H9 (cell line): Measurements from ENCODE around the gene IL32. TPM values are rescaled to one million over a fixed set of nuclear protein-coding genes. Genes with fewer than 3 reads are reported as not detected.

Source experiments
- DNase-seq: peaks from one replicate; pipeline ENCODE4 v3.0.0-alpha.2; 2017
- H2AFZ ChIP-seq: one replicate; pipeline ENCODE4 v1.6.1; 2013; ENCODE audit warnings: mild to moderate bottlenecking, low read length, control low read depth, moderate library complexity
- H2AK5ac ChIP-seq: 2 replicates; pipeline ENCODE4 v1.6.1; 2013; ENCODE audit warnings: low read length, control low read depth, mixed read lengths; ENCODE audit not compliant: insufficient read length
- H2BK120ac ChIP-seq: one replicate; pipeline ENCODE4 v1.6.1; 2013; ENCODE audit warnings: low read depth, mild to moderate bottlenecking, low read length, control low read depth, inconsistent platforms; ENCODE audit not compliant: poor library complexity, severe bottlenecking
- H2BK12ac ChIP-seq: 2 replicates; pipeline ENCODE4 v1.6.1; 2013; ENCODE audit warnings: low read length, control low read depth, mixed read lengths, low read depth; ENCODE audit not compliant: insufficient read length
- H2BK15ac ChIP-seq: 2 replicates; pipeline ENCODE4 v1.6.1; 2013; ENCODE audit warnings: low read depth, low read length, control low read depth
- H2BK20ac ChIP-seq: one replicate; pipeline ENCODE4 v1.6.1; 2013; ENCODE audit warnings: low read depth, mild to moderate bottlenecking, low read length, control low read depth, inconsistent platforms; ENCODE audit not compliant: poor library complexity, severe bottlenecking
- H2BK5ac ChIP-seq: 2 replicates; pipeline ENCODE4 v1.6.1; 2013; ENCODE audit warnings: low read length, control low read depth, mixed read lengths; ENCODE audit not compliant: insufficient read length
- H3K14ac ChIP-seq: 2 replicates; pipeline ENCODE4 v1.6.1; 2013; ENCODE audit warnings: low read length, control low read depth; ENCODE audit not compliant: insufficient read depth
- H3K18ac ChIP-seq: 2 replicates; pipeline ENCODE4 v1.6.1; 2013; ENCODE audit warnings: low read depth, mild to moderate bottlenecking, mixed read lengths, low read length, control low read depth; ENCODE audit not compliant: insufficient read length
- H3K23ac ChIP-seq: 2 replicates; pipeline ENCODE4 v1.6.1; 2013; ENCODE audit warnings: low read length, control low read depth, mixed read lengths, low read depth; ENCODE audit not compliant: insufficient read length
- H3K23me2 ChIP-seq: 2 replicates; pipeline ENCODE4 v1.6.1; 2013; ENCODE audit warnings: low read depth, mild to moderate bottlenecking, mixed read lengths, low read length, control low read depth; ENCODE audit not compliant: insufficient read length, poor library complexity, severe bottlenecking
- H3K27ac ChIP-seq: 2 replicates; pipeline ENCODE4 v1.5.1; 2013; ENCODE audit warnings: low read length, control low read depth, mixed read lengths, low read depth; ENCODE audit not compliant: insufficient read length
- H3K27me3 ChIP-seq: 2 replicates; pipeline ENCODE4 v1.6.1; 2013; ENCODE audit warnings: low read length, control low read depth, inconsistent platforms; ENCODE audit not compliant: insufficient read depth
- H3K4ac ChIP-seq: 2 replicates; pipeline ENCODE4 v1.6.1; 2013; ENCODE audit warnings: low read depth, mild to moderate bottlenecking, control low read depth, inconsistent platforms, low read length, moderate library complexity
- H3K4me1 ChIP-seq: 2 replicates; pipeline ENCODE4 v1.6.1; 2013; ENCODE audit warnings: low read length, control low read depth, inconsistent platforms; ENCODE audit not compliant: insufficient read depth
- H3K4me2 ChIP-seq: 2 replicates; pipeline ENCODE4 v1.6.1; 2013; ENCODE audit warnings: low read length, control low read depth, mixed read lengths; ENCODE audit not compliant: insufficient read length, insufficient read depth
- H3K56ac ChIP-seq: 2 replicates; pipeline ENCODE4 v1.6.1; 2013; ENCODE audit warnings: low read depth, mild to moderate bottlenecking, mixed read lengths, low read length, control low read depth; ENCODE audit not compliant: insufficient read length
- H3K79me1 ChIP-seq: 2 replicates; pipeline ENCODE4 v1.6.1; 2013; ENCODE audit warnings: low read depth, mild to moderate bottlenecking, moderate library complexity, low read length, control low read depth, inconsistent platforms; ENCODE audit not compliant: insufficient read depth, poor library complexity, severe bottlenecking
- H3K79me2 ChIP-seq: 2 replicates; pipeline ENCODE4 v1.6.1; 2013; ENCODE audit warnings: low read length, control low read depth, inconsistent platforms; ENCODE audit not compliant: insufficient read depth
- H3K9ac ChIP-seq: 2 replicates; pipeline ENCODE4 v1.6.1; 2013; ENCODE audit warnings: low read length, control low read depth, mixed read lengths; ENCODE audit not compliant: insufficient read length; ENCODE audit errors: extremely low read depth
- H3K9me3 ChIP-seq: one replicate; pipeline ENCODE4 v1.6.1; 2013; ENCODE audit warnings: low read depth, low read length, inconsistent platforms; ENCODE audit not compliant: control insufficient read depth
- H3T11ph ChIP-seq: one replicate; pipeline ENCODE4 v1.6.1; 2013; ENCODE audit warnings: mild to moderate bottlenecking, low read length, control low read depth, inconsistent platforms
- H4K20me1 ChIP-seq: one replicate; pipeline ENCODE4 v1.6.1; 2013; ENCODE audit not compliant: control insufficient read depth, insufficient read length, insufficient read depth
- H4K5ac ChIP-seq: 2 replicates; pipeline ENCODE4 v1.6.1; 2013; ENCODE audit warnings: low read depth, mild to moderate bottlenecking, mixed read lengths, low read length, control low read depth; ENCODE audit not compliant: insufficient read length
- H4K8ac ChIP-seq: replicated peaks from 2 replicates; pipeline ENCODE4 v1.6.1; 2013; ENCODE audit warnings: low read length, control low read depth, mixed read lengths, low read depth; ENCODE audit not compliant: insufficient read length
- H4K91ac ChIP-seq: 2 replicates; pipeline ENCODE4 v1.6.1; 2013; ENCODE audit warnings: low read depth, mild to moderate bottlenecking, moderate library complexity, mixed read lengths, low read length, control low read depth; ENCODE audit not compliant: insufficient read length
- H3K27ac Mint-ChIP-seq, 3 experiments: 2 replicates in 2 of 3; 3 replicates in 1 of 3; pipeline ENCODE4 v1.8.0; 2020 to 2021; ENCODE audit warnings: mixed read lengths in 3 of 3, mild to moderate bottlenecking in 1 of 3, moderate library complexity in 1 of 3
- H3K27me3 Mint-ChIP-seq: 2 replicates; pipeline ENCODE4 v1.8.0; 2021; ENCODE audit warnings: low read depth, mild to moderate bottlenecking, moderate library complexity, mixed read lengths
- H3K36me3 Mint-ChIP-seq, 3 experiments: 2 replicates in 2 of 3; 3 replicates in 1 of 3; pipeline ENCODE4 v1.8.0; 2020 to 2021; ENCODE audit warnings: low read depth in 3 of 3, mixed read lengths in 3 of 3; ENCODE audit not compliant: insufficient read depth in 1 of 3
- H3K4me1 Mint-ChIP-seq, 2 experiments: 2 replicates each; pipeline ENCODE4 v1.8.0; 2020; ENCODE audit warnings: mixed read lengths in 2 of 2
- H3K4me3 Mint-ChIP-seq, 2 experiments: 2 replicates in 1 of 2; 3 replicates in 1 of 2; pipeline ENCODE4 v1.8.0; 2020 to 2021; ENCODE audit warnings: mild to moderate bottlenecking in 2 of 2, mixed read lengths in 2 of 2, moderate library complexity in 1 of 2
- H3K9me3 Mint-ChIP-seq, 2 experiments: 2 replicates in 1 of 2; 3 replicates in 1 of 2; pipeline ENCODE4 v1.8.0; 2020; ENCODE audit warnings: mild to moderate bottlenecking in 2 of 2, mixed read lengths in 2 of 2, moderate library complexity in 1 of 2
- WGBS: extraction: QIAGEN DNeasy Blood & Tissue Kit; methylation state at CpG from one replicate; pipeline ENCODE4 v1.1.7; 2013; ENCODE audit warnings: missing lambda C conversion rate, low lambda C conversion rate, mixed read lengths; ENCODE audit not compliant: insufficient read length; ENCODE audit errors: extremely low coverage; 5-methylcytosine and 5-hydroxymethylcytosine counted together
- total RNA-seq: library from RNA; stranded (reverse); gene quantifications from 2 replicates; pipeline ENCODE4 v1.2.1, GENCODE V29; 2021
- TF ChIP-seq, protein P1 (sequence below): fragments of 200-600 bp; sonication (generic); conservative IDR thresholded peaks from 3 replicates; pipeline ENCODE4 v1.8.0; 2021; ENCODE audit warnings: antibody characterized with exemption, mild to moderate bottlenecking

IL32 gene
- total RNA-seq, 1 experiment from 2014 or later: 2.0 TPM

- Histone ChIP-seq H2BK12ac (no peak overlapping the region), H4K20me1 (no peaks in the 10 kb centered on the region), H3K9me3 (no peaks in the 10 kb centered on the region), H3K14ac (no peak overlapping the region), H3T11ph (no peak overlapping the region), H2AK5ac (no peak overlapping the region), H3K9ac (no peak overlapping the region), H3K27me3 (no peaks in the 10 kb centered on the region), H2BK120ac (no peak overlapping the region), H3K79me2 (peaks cover 17% of the 10 kb centered on the region; the same call in 1 of the 2 replicates), H4K5ac (no peak overlapping the region), H3K23ac (no peak overlapping the region), H2AFZ (no peak overlapping the region), H2BK15ac (no peak overlapping the region), H3K18ac (no peak overlapping the region), H2BK20ac (no peak overlapping the region), H4K8ac (no peak overlapping the region), H4K91ac (no peak overlapping the region), H3K27ac (no peak overlapping the region), H3K4me1 (peaks cover 6% of the 10 kb centered on the region; the same call in 1 of the 2 replicates), H3K56ac (no peak overlapping the region), H3K23me2 (peaks cover 26% of the 10 kb centered on the region), H3K4me2 (peak overlapping the region; percentile 22), H3K79me1 (peaks cover 6% of the 10 kb centered on the region), H2BK5ac (no peak overlapping the region), H3K4ac (no peak overlapping the region)
- H3K9me3 Mint-ChIP-seq: no peaks in the 10 kb centered on the region
- peak overlapping the region in 2 of 3 experiments; percentile 28 to 100; a peak in 1 of 7 replicates for H3K27ac Mint-ChIP-seq
- no peak for DNase-seq
- no peaks in the 10 kb centered on the region; the same call in 1 of the 2 replicates for H3K27me3 Mint-ChIP-seq
- WGBS: no CpG with 5 or more reads among the region's 6 CpGs
- H3K36me3 Mint-ChIP-seq: peaks cover 31 to 60% (median 47%) of the 10 kb centered on the region in 3 experiments
- peaks cover 41 to 43% of the 10 kb centered on the region in 2 experiments for H3K4me1 Mint-ChIP-seq
- H3K4me3 Mint-ChIP-seq: peak overlapping the region; percentile 98 to 100; a peak in 4 of 5 replicates
- TF ChIP-seq, protein P1, sequence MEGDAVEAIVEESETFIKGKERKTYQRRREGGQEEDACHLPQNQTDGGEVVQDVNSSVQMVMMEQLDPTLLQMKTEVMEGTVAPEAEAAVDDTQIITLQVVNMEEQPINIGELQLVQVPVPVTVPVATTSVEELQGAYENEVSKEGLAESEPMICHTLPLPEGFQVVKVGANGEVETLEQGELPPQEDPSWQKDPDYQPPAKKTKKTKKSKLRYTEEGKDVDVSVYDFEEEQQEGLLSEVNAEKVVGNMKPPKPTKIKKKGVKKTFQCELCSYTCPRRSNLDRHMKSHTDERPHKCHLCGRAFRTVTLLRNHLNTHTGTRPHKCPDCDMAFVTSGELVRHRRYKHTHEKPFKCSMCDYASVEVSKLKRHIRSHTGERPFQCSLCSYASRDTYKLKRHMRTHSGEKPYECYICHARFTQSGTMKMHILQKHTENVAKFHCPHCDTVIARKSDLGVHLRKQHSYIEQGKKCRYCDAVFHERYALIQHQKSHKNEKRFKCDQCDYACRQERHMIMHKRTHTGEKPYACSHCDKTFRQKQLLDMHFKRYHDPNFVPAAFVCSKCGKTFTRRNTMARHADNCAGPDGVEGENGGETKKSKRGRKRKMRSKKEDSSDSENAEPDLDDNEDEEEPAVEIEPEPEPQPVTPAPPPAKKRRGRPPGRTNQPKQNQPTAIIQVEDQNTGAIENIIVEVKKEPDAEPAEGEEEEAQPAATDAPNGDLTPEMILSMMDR: no peak
Measured at GRCh38 chr16:3096362-3096761, 30.9 kb downstream of the IL32 start.
